Body of pancreas (tissue), 4 donors: Measurements from ENCODE around the gene GNB1L. TPM values are rescaled to one million over a fixed set of nuclear protein-coding genes. Genes with fewer than 3 reads are reported as not detected.

ENCODE experiments used
- ATAC-seq: fragments of 150-250 bp; one replicate; pipeline ENCODE4 v1.9.1; 2016
- DNase-seq, 4 donors: peaks; one replicate each; pipeline ENCODE4 v3.0.0-alpha.2; 2019
- H3K27ac ChIP-seq, 4 donors: fragments of 200-600 bp; sonication (generic); 1 replicate in 3 of 4; 2 replicates in 1 of 4; pipeline versions ENCODE4 v1.5.1 to v1.6.1; 2016 to 2019; ENCODE audit warnings: mild to moderate bottlenecking in 1 of 4, mixed read lengths in 1 of 4, moderate library complexity in 1 of 4
- H3K27me3 ChIP-seq, 2 donors: fragments of 200-600 bp; sonication (generic); one replicate each; pipeline ENCODE4 v1.6.0; 2016; ENCODE audit warnings: mild to moderate bottlenecking in 1 of 2
- H3K36me3 ChIP-seq, 2 donors: fragments of 200-600 bp; sonication (generic); replicated peaks in 1 of 2; 2 replicates each; pipeline ENCODE4 v1.5.1; 2016; ENCODE audit warnings: low read depth in 2 of 2; ENCODE audit not compliant: insufficient read depth in 1 of 2
- H3K4me1 ChIP-seq: fragments of 200-600 bp; sonication (generic); one replicate; pipeline ENCODE4 v1.6.0; 2016
- H3K4me3 ChIP-seq, 2 donors: fragments of 200-600 bp; sonication (generic); 1 replicate in 1 of 2; 2 replicates in 1 of 2; pipeline ENCODE4 v1.5.1; 2016 to 2019
- H3K9me3 ChIP-seq, 3 donors: fragments of 200-600 bp; sonication (generic); 1 replicate in 2 of 3; 2 replicates in 1 of 3; pipeline ENCODE4 v1.5.1; 2016
- POLR2A ChIP-seq, 3 donors: fragments of 450-650 bp; IDR thresholded peaks; one replicate each; pipeline ENCODE4 v1.6.1; 2016; ENCODE audit warnings: antibody characterized with exemption in 3 of 3, mild to moderate bottlenecking in 2 of 3
- WGBS, 2 donors: methylation state at CpG; one replicate each; pipeline ENCODE4 v1.1.5; 2017; 5-methylcytosine and 5-hydroxymethylcytosine counted together
- intact Hi-C: fragments of 100-400 bp; cut with DNase I; formaldehyde crosslinking; loops from one replicate; pipeline ENCODE4 v1.15.1; 2023
- total RNA-seq, 2 donors: library from RNA; depleted of rRNA; stranded (reverse); fragments of >200 nt; gene quantifications; one replicate each; pipeline ENCODE4 v1.1.0, GENCODE V29; 2016
- TF ChIP-seq, protein P1 (sequence below), 7 experiments: fragments of 450-650 bp in 4 of 7; fragments of 200-600 bp in 3 of 7; sonication (generic) in 3 of 7; IDR thresholded peaks; one replicate each; pipeline ENCODE4 v1.5.1; 2016 to 2019; ENCODE audit warnings: antibody characterized with exemption in 7 of 7

Gene GNB1L
- total RNA-seq, 2 donors from 2014 or later: 1.3 to 3.3 TPM

DNA sequence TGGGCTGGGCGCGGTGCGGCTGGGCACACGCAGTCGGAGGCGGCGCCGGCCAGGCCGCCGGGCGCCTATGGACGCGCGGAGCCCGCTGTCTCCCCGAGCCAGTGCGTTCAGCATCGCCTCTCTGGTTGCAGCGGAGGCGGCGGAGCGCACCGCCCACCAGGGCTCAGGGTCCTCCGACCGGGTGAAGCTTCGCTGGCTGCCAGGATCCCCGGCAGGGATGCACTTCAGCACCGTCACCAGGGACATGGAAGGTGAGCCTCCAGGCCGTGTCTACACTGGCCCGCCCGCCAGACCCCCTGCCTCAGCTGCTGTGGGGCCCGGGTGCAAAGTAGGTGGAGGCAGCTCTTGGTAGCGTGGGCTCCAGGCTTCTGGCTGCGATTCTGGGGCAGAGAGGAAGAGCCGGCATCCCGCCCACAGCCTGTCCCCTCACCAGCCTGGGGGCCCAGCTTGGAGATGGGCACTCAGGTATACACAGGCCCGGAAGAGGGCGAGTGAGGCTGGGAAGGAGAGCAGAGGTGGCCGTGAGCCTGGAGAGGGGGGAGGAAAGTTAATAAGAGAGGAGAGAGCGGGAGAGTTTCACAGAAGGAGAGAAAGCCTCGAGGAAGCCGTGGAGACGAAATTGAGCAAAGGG is 95.1 kb downstream of the GNB1L start:
- Histone ChIP-seq H3K27ac (no peak overlapping the region), H3K4me3 (no peak overlapping the region), H3K36me3 (no peaks in the 10 kb centered on the region), H3K4me1 (peaks cover 35% of the 10 kb centered on the region), H3K27me3 (peaks cover 0 to 36% of the 10 kb centered on the region in 2 donors), H3K9me3 (no peaks in the 10 kb centered on the region)
- 6 to 18% methylated on average over 7 to 42 of the region's 43 CpGs for WGBS, 2 donors
- DNase-seq: no peak
- TF ChIP-seq, protein P1, sequence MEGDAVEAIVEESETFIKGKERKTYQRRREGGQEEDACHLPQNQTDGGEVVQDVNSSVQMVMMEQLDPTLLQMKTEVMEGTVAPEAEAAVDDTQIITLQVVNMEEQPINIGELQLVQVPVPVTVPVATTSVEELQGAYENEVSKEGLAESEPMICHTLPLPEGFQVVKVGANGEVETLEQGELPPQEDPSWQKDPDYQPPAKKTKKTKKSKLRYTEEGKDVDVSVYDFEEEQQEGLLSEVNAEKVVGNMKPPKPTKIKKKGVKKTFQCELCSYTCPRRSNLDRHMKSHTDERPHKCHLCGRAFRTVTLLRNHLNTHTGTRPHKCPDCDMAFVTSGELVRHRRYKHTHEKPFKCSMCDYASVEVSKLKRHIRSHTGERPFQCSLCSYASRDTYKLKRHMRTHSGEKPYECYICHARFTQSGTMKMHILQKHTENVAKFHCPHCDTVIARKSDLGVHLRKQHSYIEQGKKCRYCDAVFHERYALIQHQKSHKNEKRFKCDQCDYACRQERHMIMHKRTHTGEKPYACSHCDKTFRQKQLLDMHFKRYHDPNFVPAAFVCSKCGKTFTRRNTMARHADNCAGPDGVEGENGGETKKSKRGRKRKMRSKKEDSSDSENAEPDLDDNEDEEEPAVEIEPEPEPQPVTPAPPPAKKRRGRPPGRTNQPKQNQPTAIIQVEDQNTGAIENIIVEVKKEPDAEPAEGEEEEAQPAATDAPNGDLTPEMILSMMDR (IDR thresholded peaks at IDR 0.05): no peak
- TF ChIP-seq POLR2A (IDR thresholded peaks at IDR 0.05): no peak
- no peak for ATAC-seq
- intact Hi-C loops: no loop called here

DNA sequence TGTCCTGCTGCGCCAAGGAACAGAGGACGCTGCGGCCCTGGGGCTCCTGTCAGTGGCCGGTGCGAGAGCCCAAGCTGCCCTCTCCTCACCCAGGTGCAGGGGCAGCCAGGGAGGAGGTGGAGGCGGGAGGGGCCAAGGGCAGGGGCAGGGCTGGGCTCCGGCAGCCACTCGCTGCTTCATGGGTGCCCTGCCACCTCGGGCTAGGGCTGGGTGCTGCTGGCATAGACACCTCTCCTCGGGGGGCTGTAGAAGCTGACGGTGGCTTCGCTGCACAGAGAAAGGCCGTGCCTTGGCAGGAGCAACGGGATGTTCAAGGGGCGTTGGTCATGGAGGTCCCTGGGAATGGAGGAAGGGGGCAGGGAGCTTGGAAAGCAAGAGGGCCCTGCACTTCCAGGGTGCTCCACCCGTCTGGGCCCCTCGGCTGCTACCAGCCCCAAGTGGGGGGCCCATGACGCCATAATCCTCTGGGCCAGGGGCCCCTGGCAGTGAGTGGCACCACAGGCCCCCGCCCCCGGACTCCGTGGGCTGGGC is 95.7 kb downstream of the GNB1L start:
- TF ChIP-seq, protein P1 (IDR thresholded peaks at IDR 0.05): no peak
- no peak for TF ChIP-seq POLR2A (IDR thresholded peaks at IDR 0.05)
- no peak overlapping the region for H3K27ac ChIP-seq
- H3K9me3 ChIP-seq: no peaks in the 10 kb centered on the region
- no peaks in the 10 kb centered on the region for H3K36me3 ChIP-seq
- no peak overlapping the region for H3K4me3 ChIP-seq
- H3K27me3 ChIP-seq: peaks cover 0 to 34% of the 10 kb centered on the region in 2 donors
- intact Hi-C loops: no loop called here
- ATAC-seq (no peak), DNase-seq (no peak)
- H3K4me1 ChIP-seq: peaks cover 35% of the 10 kb centered on the region
- WGBS, 2 donors: 0 to 6% methylated on average over 1 to 17 of the region's 21 CpGs

GRCh38 chr22:19757985-19758895 is 96.4 kb downstream of the GNB1L start:
- intact Hi-C loops: no loop called here
- Histone ChIP-seq H3K27ac (no peak overlapping the region), H3K27me3 (peaks cover 0 to 34% of the 10 kb centered on the region in 2 donors), H3K9me3 (no peaks in the 10 kb centered on the region), H3K4me1 (peaks cover 35% of the 10 kb centered on the region), H3K4me3 (no peak overlapping the region), H3K36me3 (no peaks in the 10 kb centered on the region)
- 46 to 60% methylated on average over 7 to 32 of the region's 43 CpGs for WGBS, 2 donors
- ATAC-seq (no peak), DNase-seq (no peak)
- TF ChIP-seq POLR2A (IDR thresholded peaks at IDR 0.05): no peak
- TF ChIP-seq, protein P1 (IDR thresholded peaks at IDR 0.05): no peak

DNA sequence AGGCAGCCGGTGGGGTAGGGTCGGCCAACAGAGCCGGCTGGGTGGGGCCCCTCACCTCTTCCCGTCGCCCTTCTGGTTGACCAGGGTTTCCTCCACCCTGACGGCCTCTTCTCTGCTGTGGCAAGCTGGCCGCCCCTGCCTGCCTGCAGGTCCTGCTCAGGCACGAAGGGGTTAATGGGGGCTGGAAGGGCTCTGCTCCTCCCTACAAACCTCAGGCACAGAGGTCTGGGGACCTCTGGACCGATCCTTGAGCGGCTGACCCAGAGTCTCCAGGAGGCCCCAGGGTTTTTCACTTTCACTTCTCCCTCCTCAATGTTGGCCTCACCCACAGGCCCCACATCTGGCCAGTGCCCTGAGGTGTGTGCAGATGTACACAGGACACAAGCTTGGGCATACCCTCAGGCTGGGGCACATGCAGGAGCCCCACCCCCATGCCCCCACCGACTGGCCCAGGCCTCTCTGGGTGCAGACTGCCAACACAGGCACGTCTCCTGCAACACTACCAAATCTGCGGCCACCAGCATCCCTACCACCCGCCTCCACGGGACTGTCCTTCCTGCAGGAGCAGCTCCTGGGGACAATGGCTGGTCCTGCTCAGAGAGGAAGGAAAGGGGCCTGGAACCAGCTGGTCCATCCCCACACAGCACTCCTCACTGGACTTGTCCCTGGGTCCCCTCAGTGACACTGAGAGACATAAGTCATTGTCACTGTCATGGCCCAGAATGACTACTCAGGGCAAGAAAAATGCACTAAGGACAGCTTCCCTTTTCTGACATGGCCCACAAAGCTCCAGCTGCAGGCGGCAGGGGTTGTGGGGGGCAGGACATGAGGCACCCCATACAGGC is 97.3 kb downstream of the GNB1L start:
- no peak for ATAC-seq
- Histone ChIP-seq H3K27ac (no peak overlapping the region), H3K9me3 (no peaks in the 10 kb centered on the region), H3K4me1 (peaks cover 35% of the 10 kb centered on the region), H3K36me3 (no peaks in the 10 kb centered on the region), H3K27me3 (peaks cover 0 to 34% of the 10 kb centered on the region in 2 donors), H3K4me3 (no peak overlapping the region)
- TF ChIP-seq POLR2A (IDR thresholded peaks at IDR 0.05): no peak
- TF ChIP-seq, protein P1 (IDR thresholded peaks at IDR 0.05): no peak
- DNase-seq: no peak
- intact Hi-C loops: no loop called here
- 26 to 30% methylated on average over 5 to 15 of the region's 16 CpGs for WGBS, 2 donors
